HG02678 (cell line): ENCODE measurements around the gene DUSP21.
"Not testable (repeated sequence)": the region's sequence is repeated elsewhere in the genome, so short reads cannot be mapped to it uniquely, and the experiment has no call there.

Experiments used
- ATAC-seq: cut with Tn5 transposase; IDR thresholded peaks from one replicate; pipeline ENCODE4 v1.9.1; 2021; ENCODE audit warnings: mild to moderate bottlenecking, moderate library complexity; ENCODE audit not compliant: unreplicated experiment

DUSP21 gene

GRCh38 chrX:44843753-44844152 is at the start of gene DUSP21:
Gene DUSP21, plus strand, starts transcription at chrX:44844021. Its CDS starts 112 bp downstream, at chrX:44844133.
- ATAC-seq: no peak

GRCh38 chrX:44795945-44796450 is 47.8 kb upstream of the DUSP21 start:
- no peak for ATAC-seq

- ATAC-seq: no peak
Observed at GRCh38 chrX:44802613-44803012, 41.2 kb upstream of the DUSP21 start.

GRCh38 chrX:44815681-44816080 is 28.1 kb upstream of the DUSP21 start:
- no peak for ATAC-seq

GRCh38 chrX:44816367-44816766 is 27.5 kb upstream of the DUSP21 start:
- ATAC-seq: no peak

- no peak for ATAC-seq
Observed at GRCh38 chrX:44817029-44817428, 26.8 kb upstream of the DUSP21 start.

GRCh38 chrX:44822601-44823000 is 21.2 kb upstream of the DUSP21 start:
- ATAC-seq: no peak

- ATAC-seq: not testable (repeated sequence)
Observed at GRCh38 chrX:44823193-44823592, 20.6 kb upstream of the DUSP21 start.

- no peak for ATAC-seq
Observed at GRCh38 chrX:44828008-44828605, 15.7 kb upstream of the DUSP21 start.

- no peak for ATAC-seq
Observed at GRCh38 chrX:44829832-44830231, 14.0 kb upstream of the DUSP21 start.

GRCh38 chrX:44842550-44843317 is 1.1 kb upstream of the DUSP21 start:
- ATAC-seq: no peak

- ATAC-seq: no peak
Observed at GRCh38 chrX:44843318-44843702, 511 bp upstream of the DUSP21 start.

- ATAC-seq: no peak
Observed at GRCh38 chrX:44844204-44844603, 383 bp downstream of the DUSP21 start.

- ATAC-seq: not testable (repeated sequence)
Observed at GRCh38 chrX:44850891-44851290, 7.1 kb downstream of the DUSP21 start.

- no peak for ATAC-seq
Observed at GRCh38 chrX:44871114-44871645, 27.4 kb downstream of the DUSP21 start.

GRCh38 chrX:44871931-44872820 is 28.4 kb downstream of the DUSP21 start:
- peak; percentile 27 for ATAC-seq

GRCh38 chrX:44872821-44873414 is 29.1 kb downstream of the DUSP21 start, which contains the start of gene KDM6A:
Gene KDM6A, plus strand, starts transcription at chrX:44873188. Its CDS starts 364 bp downstream, at chrX:44873552.
- ATAC-seq: peak; percentile 88

- no peak for ATAC-seq
Observed at GRCh38 chrX:44873415-44874276, 29.8 kb downstream of the DUSP21 start.

- ATAC-seq: no peak
Observed at GRCh38 chrX:44874420-44875184, 30.8 kb downstream of the DUSP21 start.
